COLO668 (cell line): ENCODE measurements around the gene NEUROD1.

ENCODE experiments used
- DNase-seq: peaks from one replicate; lab custom pipeline; 2025; ENCODE audit not compliant: unreplicated experiment; lab: John Stamatoyannopoulos, UW

The NEUROD1 gene

GRCh38 chr2:181680937-181681811 is 857 bp upstream of the NEUROD1 start:
- no peak for DNase-seq

GRCh38 chr2:181679544-181679979 is 755 bp downstream of the NEUROD1 start:
- peak; percentile 31 for DNase-seq

DNA sequence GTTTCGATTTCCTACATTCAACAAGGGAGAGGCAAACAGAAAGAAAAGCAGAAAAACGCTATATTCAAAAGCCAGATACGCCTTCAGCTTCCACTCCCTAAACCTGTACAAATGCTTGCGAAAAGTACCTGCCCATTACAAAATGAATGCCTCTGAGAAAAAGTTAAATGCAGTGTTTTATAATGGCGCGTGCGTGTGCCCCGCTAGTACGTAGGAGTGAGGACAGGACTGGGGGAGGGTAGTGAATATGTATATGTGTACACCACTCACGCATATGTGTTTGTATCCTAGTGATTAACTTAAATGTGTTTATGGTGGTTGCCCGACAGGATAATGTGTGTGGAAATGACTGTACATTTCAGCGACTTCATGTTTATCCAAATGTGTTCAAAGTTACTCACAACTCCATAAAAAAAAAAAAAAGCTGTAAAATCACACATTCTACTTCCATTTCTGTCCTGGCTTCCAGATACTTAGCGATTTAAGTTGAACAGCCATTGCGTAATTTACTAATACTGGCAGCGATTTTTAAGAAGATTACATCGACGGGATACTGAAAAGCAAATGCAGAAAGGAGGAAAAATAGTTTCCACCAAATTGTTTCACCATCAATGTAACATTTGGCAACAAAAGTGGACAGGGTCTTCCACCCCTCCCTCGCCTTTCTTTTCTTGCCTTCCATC is 1.3 kb downstream of the NEUROD1 start:
- peak; percentile 16 for DNase-seq

DNA sequence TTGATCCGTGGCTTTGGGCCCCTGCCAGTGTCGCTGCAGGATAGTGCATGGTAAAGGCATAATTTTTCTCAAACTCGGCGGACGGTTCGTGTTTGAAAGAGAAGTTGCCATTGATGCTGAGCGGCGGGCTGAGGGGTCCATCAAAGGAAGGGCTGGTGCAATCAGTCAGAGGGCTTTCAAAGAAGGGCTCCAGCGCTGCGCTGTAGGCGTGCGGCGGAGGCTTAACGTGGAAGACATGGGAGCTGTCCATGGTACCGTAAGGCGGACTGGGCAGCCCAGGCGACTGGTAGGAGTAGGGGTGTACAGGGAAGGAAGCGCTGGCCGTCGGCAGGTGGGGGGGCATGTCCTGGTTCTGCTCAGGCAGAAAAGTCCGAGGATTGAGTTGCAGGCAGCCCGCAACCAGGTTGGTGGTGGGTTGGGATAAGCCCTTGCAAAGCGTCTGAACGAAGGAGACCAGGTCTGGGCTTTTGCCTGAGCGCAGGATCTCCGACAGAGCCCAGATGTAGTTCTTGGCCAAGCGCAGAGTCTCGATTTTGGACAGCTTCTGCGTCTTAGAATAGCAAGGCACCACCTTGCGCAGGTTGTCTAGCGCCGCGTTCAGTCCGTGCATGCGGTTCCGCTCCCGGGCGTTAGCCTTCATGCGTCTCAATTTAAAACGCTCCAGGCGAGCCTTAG is 2.3 kb downstream of the NEUROD1 start:
- DNase-seq = peak; percentile 41

- no peak for DNase-seq
Observed at GRCh38 chr2:181675254-181675653, 5.1 kb downstream of the NEUROD1 start.

- DNase-seq = no peak
Observed at GRCh38 chr2:181674461-181674860, 5.9 kb downstream of the NEUROD1 start.

DNA sequence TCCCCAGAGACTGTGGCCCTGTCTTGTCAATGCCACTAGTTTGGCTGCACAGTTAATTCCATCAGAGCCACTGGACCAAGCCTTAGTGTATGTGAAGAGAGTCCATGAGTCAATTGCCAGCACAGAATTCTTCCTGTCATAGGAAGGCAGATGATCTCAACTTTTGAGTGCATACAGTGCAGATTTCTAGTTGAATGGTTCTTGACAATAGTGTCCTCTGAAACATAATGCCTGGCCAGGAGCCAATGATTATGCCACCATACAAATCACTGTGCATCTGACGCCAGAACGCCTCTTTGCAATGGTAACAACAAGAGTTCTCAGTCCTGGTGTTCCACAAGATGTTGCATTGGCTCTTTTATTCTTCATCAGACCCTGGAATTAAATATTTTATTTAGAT is 7.1 kb downstream of the NEUROD1 start:
- DNase-seq = peak; percentile 77

DNA sequence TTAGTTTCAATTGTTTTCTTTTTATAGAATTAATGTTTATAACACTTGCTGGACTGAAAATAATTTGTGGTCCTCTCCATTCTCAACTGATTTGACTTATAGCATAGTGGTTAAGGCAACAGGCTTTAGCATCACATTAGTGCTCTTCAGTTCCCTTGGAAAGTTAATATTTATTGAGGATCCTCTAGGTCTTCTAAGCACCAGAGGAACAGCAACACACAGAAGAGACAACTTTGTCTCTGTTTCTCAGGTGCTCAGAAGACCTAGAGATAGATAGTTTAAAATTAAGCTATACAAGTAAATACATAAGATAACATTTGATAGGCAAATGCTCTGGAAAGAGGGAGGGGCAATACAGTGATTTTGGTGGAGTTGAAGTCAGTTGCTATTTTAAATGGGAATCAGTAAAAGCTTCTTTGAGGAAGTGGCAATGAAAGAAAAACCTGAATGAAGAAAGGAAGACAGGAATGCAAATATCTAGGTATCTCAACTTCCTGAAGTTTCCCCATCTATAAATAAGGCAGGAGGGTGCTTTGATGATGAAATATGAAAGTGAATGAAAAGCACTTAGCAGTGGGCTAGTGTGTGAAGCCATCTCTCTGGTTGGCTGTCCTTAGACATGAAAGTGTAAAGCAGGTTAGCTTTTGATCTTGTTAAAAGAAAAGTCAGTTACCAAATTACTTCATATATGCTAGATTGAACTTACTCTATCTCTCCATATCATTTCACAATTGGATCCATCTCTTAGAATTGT is 7.9 kb downstream of the NEUROD1 start:
- no peak for DNase-seq

GRCh38 chr2:181670632-181671031 is 9.7 kb downstream of the NEUROD1 start:
- no peak for DNase-seq

- no peak for DNase-seq
Observed at GRCh38 chr2:181667234-181667633, 13.1 kb downstream of the NEUROD1 start.

DNA sequence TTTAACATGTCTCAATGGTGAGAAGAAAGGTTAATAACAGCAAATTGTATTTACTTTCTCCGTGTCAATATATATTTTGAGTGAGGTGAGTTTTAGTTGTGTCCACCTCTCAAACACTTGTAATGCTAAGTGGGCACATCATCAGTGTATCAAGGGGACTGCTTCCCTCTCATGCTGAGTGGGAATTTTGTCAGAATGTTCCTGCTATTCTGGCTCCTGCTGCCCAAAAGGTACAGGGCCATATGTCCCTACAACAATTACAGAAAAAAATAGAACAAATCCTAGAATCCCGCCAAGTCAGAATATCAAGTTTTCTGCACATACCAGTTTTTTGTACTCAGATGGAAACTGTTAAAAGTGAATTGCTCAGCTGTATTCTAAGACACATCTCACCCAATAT is 18.0 kb downstream of the NEUROD1 start:
- DNase-seq = no peak

GRCh38 chr2:181660181-181660580 is 20.1 kb downstream of the NEUROD1 start:
- DNase-seq = peak; percentile 11

DNA sequence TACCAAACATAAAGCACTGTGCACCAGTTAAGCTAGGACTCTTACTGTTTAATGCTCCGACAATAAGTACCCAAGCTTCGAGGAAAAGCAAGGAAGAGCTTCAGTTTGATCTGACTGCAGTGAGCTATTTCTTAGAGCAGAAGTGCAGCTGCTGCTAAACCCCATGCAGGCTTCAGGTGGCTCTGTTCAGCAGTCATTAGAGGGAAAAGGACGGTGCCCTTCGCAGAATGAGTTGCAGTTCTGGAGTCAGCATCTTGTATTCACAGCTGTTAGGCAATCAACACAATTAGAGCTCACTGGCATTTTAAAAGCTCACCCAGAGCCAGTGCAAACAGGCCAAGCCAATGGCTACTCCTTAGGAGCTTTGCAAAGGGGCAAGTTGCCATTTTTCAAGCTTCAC is 21.9 kb downstream of the NEUROD1 start:
- no peak for DNase-seq

DNA sequence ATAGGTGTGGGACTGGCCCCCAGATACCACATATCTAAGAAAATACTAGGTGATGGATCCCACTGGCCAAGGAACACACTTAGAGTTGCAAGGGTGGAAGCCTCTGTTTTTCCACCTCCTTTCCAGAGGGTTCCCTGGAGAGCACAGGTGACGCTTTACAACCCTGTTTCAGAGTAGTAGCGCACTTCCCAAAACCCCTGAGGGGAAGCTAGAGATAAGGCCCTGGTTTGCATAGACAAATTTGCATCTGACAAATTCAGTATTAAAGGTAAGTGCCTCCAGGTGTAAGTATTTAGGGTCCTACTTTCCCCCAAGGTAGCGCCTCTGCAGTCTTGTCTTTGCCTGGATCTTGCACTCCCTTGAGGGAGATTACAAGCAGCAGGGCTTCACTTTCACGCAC is 22.9 kb downstream of the NEUROD1 start:
- no peak for DNase-seq

DNA sequence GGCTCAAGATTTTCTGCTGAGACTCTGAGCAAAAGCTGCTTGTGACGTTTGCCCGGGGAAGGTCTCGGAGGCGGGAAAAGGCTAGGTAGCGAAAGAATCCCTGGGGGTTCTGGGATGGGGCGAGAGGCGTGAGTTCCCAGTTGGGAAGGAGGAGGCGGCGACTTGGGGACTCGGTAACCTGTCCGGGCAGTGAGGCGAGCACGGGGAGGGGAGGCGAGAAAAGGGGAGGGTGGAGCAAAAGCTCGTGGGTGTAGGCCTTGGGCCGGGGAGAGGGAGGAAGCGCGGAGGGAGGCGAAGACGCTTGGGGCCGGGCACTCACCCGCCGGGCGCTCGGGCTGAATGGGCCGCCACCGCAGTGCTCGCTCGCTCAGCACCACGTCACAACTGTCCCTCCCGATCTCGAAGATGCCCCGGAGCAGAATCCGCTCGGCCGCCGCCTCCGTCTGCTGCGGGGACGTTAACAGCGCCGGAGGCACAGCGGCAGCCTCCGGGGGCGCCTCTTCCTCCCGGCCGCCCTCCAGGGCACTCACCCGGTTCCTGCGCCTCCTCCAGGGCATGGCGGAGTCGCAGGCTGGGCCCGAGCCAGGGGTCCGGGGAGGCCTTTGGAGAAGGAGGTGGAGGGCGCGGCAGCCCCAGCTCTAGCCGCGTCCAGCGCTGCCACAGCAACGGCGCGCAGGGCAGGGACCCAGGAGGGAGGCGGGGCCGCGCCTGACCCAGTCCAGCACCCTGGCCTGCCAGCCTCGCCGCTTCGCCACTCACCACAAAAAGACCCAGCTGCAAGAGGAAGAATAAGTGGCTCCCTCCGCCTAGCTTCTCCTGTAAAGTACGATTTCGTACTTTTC is 23.6 kb downstream of the NEUROD1 start, which contains the start of gene CERKL:
TSS of gene CERKL (minus strand) at position 656 of the 842 bp plus-strand sequence. CDS start at position 557, 99 bp downstream.
- peak; percentile 41 for DNase-seq

GRCh38 chr2:181655519-181655918 is 24.8 kb downstream of the NEUROD1 start:
- DNase-seq = no peak

- no peak for DNase-seq
Observed at GRCh38 chr2:181649436-181649979, 30.8 kb downstream of the NEUROD1 start.

DNA sequence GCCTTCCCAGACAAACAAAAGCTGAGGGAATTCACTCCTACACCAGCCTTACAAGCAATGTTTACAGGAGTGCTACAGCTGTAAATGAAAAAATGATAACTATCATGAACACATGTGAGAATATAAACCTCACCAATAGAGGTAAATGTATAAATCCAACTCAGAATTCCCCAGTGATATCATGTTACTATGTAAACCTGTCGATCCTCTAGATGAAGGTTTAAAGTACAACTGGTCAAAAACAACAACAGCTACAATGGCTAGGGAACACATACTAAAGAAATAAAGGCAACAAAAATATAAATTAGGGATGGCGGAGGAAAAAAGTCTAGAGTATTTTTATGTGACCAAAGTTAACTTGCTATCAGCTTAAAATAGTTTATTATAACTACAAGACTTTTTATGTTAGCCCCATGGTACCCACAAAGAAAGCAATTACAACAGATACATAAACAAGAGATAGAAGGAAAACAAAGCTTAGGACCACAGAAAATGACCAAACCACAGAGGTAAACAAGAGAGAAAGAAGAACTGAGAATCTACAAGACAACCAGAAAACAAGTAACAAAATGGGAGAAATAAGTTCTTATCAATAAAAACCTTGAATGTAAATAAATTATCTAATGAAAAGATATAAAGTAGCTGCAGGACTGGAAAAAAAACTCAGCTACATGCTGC is 31.7 kb downstream of the NEUROD1 start:
- no peak for DNase-seq

DNA sequence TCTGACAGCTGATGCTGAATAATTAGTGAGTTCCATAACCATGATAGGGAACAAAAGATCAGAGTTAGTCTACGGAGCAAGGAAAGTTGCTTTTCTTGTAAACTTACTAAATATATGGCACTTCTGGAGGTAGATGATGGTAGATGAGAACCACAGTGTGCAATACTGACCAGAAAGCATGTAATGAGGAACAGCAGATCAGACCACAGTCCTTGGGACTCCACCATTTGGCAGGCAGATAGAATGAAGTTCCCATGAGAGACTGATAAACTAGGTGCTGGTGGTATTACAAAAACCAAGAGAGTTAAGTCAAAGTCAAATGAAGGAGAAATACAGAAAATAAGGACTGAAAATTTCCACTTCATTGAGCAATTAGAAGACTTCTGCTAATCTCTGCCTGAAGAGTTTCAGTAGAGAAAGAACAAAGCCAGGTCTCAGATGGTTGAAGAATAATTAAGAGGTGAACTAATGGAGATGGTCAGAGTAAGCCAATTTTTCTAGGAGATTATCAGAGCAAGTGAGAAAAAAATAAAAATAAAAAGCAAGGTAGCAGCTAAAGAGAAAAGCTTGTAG is 33.8 kb downstream of the NEUROD1 start:
- DNase-seq = no peak
